PC-3 (cell line): Measurements from ENCODE around the gene RPL7L1. TPM values are rescaled to one million over a fixed set of nuclear protein-coding genes. Genes with fewer than 3 reads are reported as not detected.

ENCODE experiments used
- ATAC-seq: fragments of 200-7000 bp; cut with Tn5 transposase; 2 replicates; pipeline ENCODE4 v1.9.1; 2020; ENCODE audit warnings: mild to moderate bottlenecking, moderate library complexity
- BruUV-seq: library from RNA; stranded (reverse); fragments of 400-500 nt; replicated peaks from 2 replicates; lab custom pipeline; 2021; lab: Mats Ljungman, UMichigan
- CTCF ChIA-PET: fragments of 300-600 bp; sonication (Branson Sonifier 250); formaldehyde crosslinking; loops from one replicate; lab custom pipeline; 2022; ENCODE audit warnings: antibody characterized with exemption; lab: Charles Lee
- POLR2A ChIA-PET: fragments of 300-600 bp; sonication (Branson Sonifier 250); formaldehyde crosslinking; loops from one replicate; lab custom pipeline; 2022; ENCODE audit warnings: antibody characterized with exemption; ENCODE audit not compliant: unreplicated experiment; lab: Charles Lee
- DNase-seq: peaks from one replicate; pipeline ENCODE4 v3.0.0-alpha.2; 2015
- H2AFZ ChIP-seq: fragments of 300-600 bp; sonication (generic); 2 replicates; pipeline ENCODE4 v1.6.0; 2016; ENCODE audit warnings: antibody characterized with exemption, low read length
- H3F3A ChIP-seq: fragments of 300-600 bp; sonication (generic); one replicate; pipeline ENCODE4 v1.6.0; 2017; ENCODE audit warnings: antibody characterized with exemption, low read length, control low read depth, mild to moderate bottlenecking; ENCODE audit not compliant: unreplicated experiment
- H3K27ac ChIP-seq: fragments of 300-600 bp; sonication (generic); 2 replicates; pipeline ENCODE4 v1.5.1; 2016; ENCODE audit warnings: mild to moderate bottlenecking, low read length
- H3K27me3 ChIP-seq: fragments of 300-600 bp; sonication (generic); 2 replicates; pipeline ENCODE4 v1.6.1; 2016; ENCODE audit warnings: low read length, mixed read lengths
- H3K36me3 ChIP-seq: fragments of 300-600 bp; sonication (generic); 2 replicates; pipeline ENCODE4 v1.6.1; 2016; ENCODE audit warnings: low read depth, mixed run types, low read length, mixed read lengths
- H3K4me1 ChIP-seq: fragments of 300-600 bp; sonication (generic); 2 replicates; pipeline ENCODE4 v1.5.1; 2016; ENCODE audit warnings: low read length; ENCODE audit not compliant: insufficient read depth
- H3K4me2 ChIP-seq: fragments of 300-600 bp; sonication (generic); 2 replicates; pipeline ENCODE4 v1.6.0; 2016; ENCODE audit warnings: low read length
- H3K4me3 ChIP-seq: fragments of 300-600 bp; sonication (generic); 2 replicates; pipeline ENCODE4 v1.5.1; 2016; ENCODE audit warnings: mild to moderate bottlenecking, low read length, mixed read lengths
- H3K79me2 ChIP-seq: fragments of 300-600 bp; sonication (generic); 2 replicates; pipeline ENCODE4 v1.6.1; 2017; ENCODE audit warnings: low read length, mixed read lengths
- H3K9ac ChIP-seq: fragments of 300-600 bp; sonication (generic); 2 replicates; pipeline ENCODE4 v1.6.0; 2016; ENCODE audit warnings: mild to moderate bottlenecking, low read length
- H3K9me2 ChIP-seq: fragments of 300-600 bp; sonication (generic); replicated peaks from 2 replicates; pipeline ENCODE4 v1.6.1; 2016; ENCODE audit warnings: mixed run types, low read length, mixed read lengths
- H3K9me3 ChIP-seq: fragments of 300-600 bp; sonication (generic); 2 replicates; pipeline ENCODE4 v1.6.1; 2016; ENCODE audit warnings: low read length, mixed read lengths
- H4K20me1 ChIP-seq: fragments of 300-600 bp; sonication (generic); 2 replicates; pipeline ENCODE4 v1.6.1; 2016; ENCODE audit warnings: low read length, mixed read lengths
- EZH2 ChIP-seq: fragments of 300-600 bp; sonication (generic); IDR thresholded peaks from one replicate; pipeline ENCODE4 v1.6.1; 2017; ENCODE audit warnings: antibody characterized with exemption, mild to moderate bottlenecking, low read length; ENCODE audit not compliant: unreplicated experiment
- EZH2phosphoT487 ChIP-seq: fragments of 300-600 bp; sonication (generic); IDR thresholded peaks from 2 replicates; pipeline ENCODE4 v1.6.1; 2018; ENCODE audit warnings: mild to moderate bottlenecking, antibody characterized with exemption, low read length, borderline replicate concordance
- intact Hi-C: fragments of 100-400 bp; cut with micrococcal nuclease; formaldehyde crosslinking; loops from 2 replicates; pipeline ENCODE4 v1.9.0; 2023
- total RNA-seq: library from RNA; depleted of rRNA; stranded (reverse); fragments of >200 nt; gene quantifications from 2 replicates; pipeline ENCODE4 v1.2.3, GENCODE V29; 2014
- TF ChIP-seq, protein P1 (sequence below): fragments of 300-600 bp; sonication (generic); conservative IDR thresholded peaks from 2 replicates; pipeline ENCODE4 v1.5.1; 2017; ENCODE audit warnings: antibody characterized with exemption, low read depth, mild to moderate bottlenecking, low read length

The RPL7L1 gene
- total RNA-seq, 1 experiment from 2014 or later, result 99.5 TPM

DNA sequence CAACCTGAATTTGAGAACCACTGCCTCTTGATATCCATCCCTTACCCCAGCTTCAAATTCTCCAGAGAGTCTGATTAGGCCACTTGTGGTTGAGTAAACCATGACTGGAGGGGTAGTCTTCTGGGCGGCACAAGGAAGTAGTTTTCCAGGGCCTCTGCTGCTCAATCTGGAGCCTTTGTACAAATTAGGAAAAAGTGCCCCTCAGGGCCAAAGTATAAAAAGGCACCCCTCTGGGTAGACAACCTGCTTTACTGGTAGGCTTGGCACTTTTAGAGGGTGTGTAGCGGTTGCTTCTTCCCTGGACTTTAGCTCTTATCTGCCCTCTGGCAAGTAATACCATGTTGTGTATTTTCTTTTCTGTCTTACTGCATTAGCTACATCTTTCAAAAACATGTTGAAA, 32.9 kb upstream of the RPL7L1 start:
- TF ChIP-seq EZH2, result no peak
- TF ChIP-seq, protein P1, sequence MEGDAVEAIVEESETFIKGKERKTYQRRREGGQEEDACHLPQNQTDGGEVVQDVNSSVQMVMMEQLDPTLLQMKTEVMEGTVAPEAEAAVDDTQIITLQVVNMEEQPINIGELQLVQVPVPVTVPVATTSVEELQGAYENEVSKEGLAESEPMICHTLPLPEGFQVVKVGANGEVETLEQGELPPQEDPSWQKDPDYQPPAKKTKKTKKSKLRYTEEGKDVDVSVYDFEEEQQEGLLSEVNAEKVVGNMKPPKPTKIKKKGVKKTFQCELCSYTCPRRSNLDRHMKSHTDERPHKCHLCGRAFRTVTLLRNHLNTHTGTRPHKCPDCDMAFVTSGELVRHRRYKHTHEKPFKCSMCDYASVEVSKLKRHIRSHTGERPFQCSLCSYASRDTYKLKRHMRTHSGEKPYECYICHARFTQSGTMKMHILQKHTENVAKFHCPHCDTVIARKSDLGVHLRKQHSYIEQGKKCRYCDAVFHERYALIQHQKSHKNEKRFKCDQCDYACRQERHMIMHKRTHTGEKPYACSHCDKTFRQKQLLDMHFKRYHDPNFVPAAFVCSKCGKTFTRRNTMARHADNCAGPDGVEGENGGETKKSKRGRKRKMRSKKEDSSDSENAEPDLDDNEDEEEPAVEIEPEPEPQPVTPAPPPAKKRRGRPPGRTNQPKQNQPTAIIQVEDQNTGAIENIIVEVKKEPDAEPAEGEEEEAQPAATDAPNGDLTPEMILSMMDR, result no peak
- no peak for TF ChIP-seq EZH2phosphoT487
- no peak overlapping the region for H3K4me3 ChIP-seq

DNA sequence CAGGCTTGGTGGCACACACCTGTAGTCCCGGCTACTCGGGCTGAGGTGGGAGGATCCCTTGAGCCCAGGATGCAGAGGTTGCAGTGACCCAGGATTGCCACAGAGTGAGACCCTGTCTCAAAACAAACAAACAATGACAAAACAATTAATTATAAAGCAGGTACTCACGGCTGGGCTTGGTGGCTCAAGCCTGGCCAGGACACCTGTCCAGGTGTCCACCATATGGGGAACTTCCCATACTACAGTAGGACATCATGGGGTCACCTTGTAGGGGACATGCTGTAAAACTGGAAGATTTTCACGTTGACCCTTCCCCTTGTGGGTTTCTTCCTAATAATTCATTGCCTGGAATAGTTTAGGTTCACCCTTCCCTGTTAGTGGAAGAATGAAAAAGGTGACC, 30.7 kb upstream of the RPL7L1 start:
- ChIA-PET CTCF (no interaction called here), POLR2A (no interaction called here)
- intact Hi-C loops, result no loop called here
- H3K27me3 ChIP-seq, result no peaks in the 10 kb centered on the region
- no peaks in the 10 kb centered on the region for H3K4me1 ChIP-seq
- H3K4me3 ChIP-seq, result no peak overlapping the region
- no peak overlapping the region for H2AFZ ChIP-seq
- H3K9me3 ChIP-seq, result no peaks in the 10 kb centered on the region
- no peaks in the 10 kb centered on the region for H4K20me1 ChIP-seq
- H3K36me3 ChIP-seq, result no peaks in the 10 kb centered on the region
- no peak overlapping the region for H3K27ac ChIP-seq
- H3K79me2 ChIP-seq, result no peaks in the 10 kb centered on the region
- ATAC-seq, result no peak
- BruUV-seq, result no TSS peak
- no peak for TF ChIP-seq EZH2phosphoT487
- TF ChIP-seq, protein P1, result no peak
- no peak for TF ChIP-seq EZH2
- H3K9ac ChIP-seq, result no peak overlapping the region
- H3F3A ChIP-seq, result no peaks in the 10 kb centered on the region
- H3K9me2 ChIP-seq, result no peaks in the 10 kb centered on the region
- H3K4me2 ChIP-seq, result no peak overlapping the region
- DNase-seq, result no peak

More for the DNA sequence above, 32.9 kb upstream of the RPL7L1 start:
- H2AFZ ChIP-seq, result no peak overlapping the region
- H3K9me2 ChIP-seq, result no peaks in the 10 kb centered on the region
- H3F3A ChIP-seq, result no peaks in the 10 kb centered on the region
- no peaks in the 10 kb centered on the region for H3K27me3 ChIP-seq
- intact Hi-C loops, result no loop called here
- ChIA-PET CTCF (no interaction called here), POLR2A (no interaction called here)
- H3K9ac ChIP-seq, result no peak overlapping the region
- no peaks in the 10 kb centered on the region for H3K4me1 ChIP-seq
- BruUV-seq, result no TSS peak
- DNase-seq (no peak), ATAC-seq (no peak)
- H3K79me2 ChIP-seq, result no peaks in the 10 kb centered on the region
- no peaks in the 10 kb centered on the region for H3K36me3 ChIP-seq
- H3K9me3 ChIP-seq, result no peaks in the 10 kb centered on the region
- H4K20me1 ChIP-seq, result no peaks in the 10 kb centered on the region
- H3K4me2 ChIP-seq, result no peak overlapping the region
- H3K27ac ChIP-seq, result no peak overlapping the region

DNA sequence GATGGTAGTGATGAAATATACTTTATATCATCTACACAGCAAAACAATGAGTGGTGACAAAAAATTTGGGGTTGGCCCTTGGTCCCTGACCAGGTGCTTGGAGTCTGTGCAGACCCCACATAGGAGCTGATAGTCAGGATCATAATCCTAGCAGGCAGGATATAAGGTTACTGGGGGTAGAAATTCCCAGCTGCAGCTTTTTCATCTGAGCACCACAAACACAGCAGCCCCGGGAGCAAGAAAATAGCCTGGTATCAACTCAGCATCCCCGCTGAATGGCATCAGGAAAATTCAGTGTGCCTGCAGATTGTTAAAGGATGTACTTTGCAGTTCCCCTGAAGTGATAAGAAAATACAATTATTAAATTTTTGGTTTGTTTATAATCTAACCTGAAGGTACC, 27.8 kb upstream of the RPL7L1 start:
- DNase-seq, result no peak
- Histone ChIP-seq H3F3A (no peaks in the 10 kb centered on the region), H3K27me3 (no peaks in the 10 kb centered on the region), H4K20me1 (no peaks in the 10 kb centered on the region), H2AFZ (no peak overlapping the region), H3K4me1 (no peaks in the 10 kb centered on the region), H3K9ac (no peak overlapping the region), H3K4me2 (no peak overlapping the region), H3K9me2 (no peaks in the 10 kb centered on the region), H3K4me3 (no peak overlapping the region), H3K9me3 (no peaks in the 10 kb centered on the region), H3K36me3 (no peaks in the 10 kb centered on the region), H3K27ac (no peak overlapping the region), H3K79me2 (no peaks in the 10 kb centered on the region)
- no peak for ATAC-seq
- POLR2A ChIA-PET, result no interaction called here
- BruUV-seq, result no TSS peak
- intact Hi-C loops, result no loop called here
- CTCF ChIA-PET, result no interaction called here
- TF ChIP-seq EZH2phosphoT487 (no peak), EZH2 (no peak)
- TF ChIP-seq, protein P1, result no peak
